ENCODE measurements around the gene CREB3L1.

The CREB3L1 gene

DNA sequence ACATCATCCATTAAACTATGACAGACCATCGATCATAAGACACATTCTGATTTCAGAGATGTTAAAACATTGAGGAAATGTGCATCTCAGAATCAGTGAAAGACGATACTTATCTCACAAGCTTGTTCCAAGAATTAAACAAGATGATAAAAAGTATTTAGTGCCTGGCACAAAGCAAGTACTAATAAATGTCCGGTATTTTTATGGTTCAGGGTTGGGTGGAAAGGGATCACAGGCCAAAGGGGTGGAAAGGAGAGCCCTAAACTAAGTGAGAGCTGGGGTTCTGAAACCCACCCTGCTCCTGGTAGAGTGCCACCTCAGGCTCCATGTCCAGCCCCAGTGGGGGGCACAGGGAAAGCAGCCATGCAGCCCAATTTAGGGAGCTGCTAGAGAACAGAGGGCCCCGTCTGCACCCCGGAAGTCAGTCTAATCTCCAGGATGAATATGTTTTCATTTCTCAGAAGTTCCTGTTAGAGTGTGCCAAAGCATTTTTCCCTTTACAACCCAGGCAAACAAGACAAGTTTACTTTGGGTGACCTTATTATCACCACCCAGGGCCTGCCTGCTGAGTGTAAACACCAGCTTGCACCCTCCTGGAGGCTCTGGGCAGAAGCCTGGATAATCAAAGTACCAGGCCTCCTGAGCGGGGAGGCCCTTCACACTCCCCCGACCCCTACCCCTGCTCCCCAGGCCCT is 3.8 kb upstream of the CREB3L1 start:
- DNase-seq (ENCODE audit: low read depth), result no peak

- DNase-seq (ENCODE audit: low read depth), result no peak
These were observed 1.4 kb upstream of the CREB3L1 start for GRCh38 chr11:46275964-46276641.

DNA sequence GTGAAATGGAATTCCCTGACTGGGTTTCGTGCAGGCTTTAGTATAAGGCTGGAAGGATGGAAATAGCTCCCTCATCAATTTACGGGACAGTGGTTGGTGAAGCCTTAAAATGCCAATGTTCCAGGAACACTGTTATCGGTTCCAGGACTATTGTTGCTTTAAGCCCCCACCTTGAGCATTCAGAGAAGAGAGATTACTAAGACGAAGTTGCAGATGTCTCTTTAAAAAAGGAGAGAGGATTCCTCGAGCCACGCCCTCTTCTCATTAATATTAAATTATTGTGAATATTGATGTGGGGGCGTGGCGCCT is 195 bp upstream of the CREB3L1 start:
- peak; percentile 69 for DNase-seq (ENCODE audit: low read depth)

- DNase-seq (ENCODE audit: low read depth), result peak; percentile 62
These were observed 1.1 kb downstream of the CREB3L1 start for GRCh38 chr11:46278387-46279125.

GRCh38 chr11:46279126-46280099 is 2.0 kb downstream of the CREB3L1 start:
- no peak for DNase-seq (ENCODE audit: low read depth)

DNA sequence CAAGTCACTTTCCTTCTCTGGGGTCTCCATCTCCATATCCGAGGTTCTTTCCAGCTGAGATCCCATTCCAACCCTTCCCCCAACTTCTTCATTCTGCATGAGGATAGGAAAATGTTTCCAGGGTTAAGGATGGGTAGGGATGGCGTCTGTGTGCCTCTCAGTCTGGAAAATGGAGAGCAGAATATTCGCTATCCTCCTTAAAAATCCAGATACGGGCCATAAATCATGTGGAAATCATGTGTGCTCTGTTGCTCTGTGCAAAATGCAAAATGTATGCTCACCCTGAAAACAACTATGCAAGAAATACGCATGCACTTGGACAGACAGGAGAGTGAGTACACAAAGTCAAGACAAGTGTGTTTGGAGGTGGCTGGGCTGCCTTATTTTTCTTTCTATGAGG is 3.2 kb downstream of the CREB3L1 start:
- no peak for DNase-seq (ENCODE audit: low read depth)

DNA sequence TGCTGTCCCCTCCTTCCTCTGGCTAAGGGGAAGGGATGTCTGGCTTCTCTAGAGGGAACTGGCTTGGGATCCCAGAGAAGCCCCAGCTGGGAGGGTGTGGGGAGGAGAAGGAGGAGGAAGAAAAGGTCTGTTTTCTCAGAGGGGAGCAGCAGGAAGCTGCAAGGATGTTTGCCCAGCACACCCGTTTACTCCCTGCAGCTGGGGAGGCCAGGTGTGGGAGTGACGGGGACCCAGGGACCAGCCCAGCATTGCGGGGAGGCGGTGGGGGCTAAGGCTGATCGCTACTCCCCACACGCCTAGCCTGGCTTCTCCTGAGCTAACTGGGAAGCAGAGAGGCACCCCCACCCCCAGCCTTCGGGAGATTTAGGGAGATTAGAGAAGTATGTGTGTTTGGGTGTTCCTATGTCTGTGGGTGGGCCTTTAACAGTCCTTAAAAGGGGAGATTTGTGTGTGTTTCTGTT is 3.9 kb downstream of the CREB3L1 start:
- peak; percentile 48 for DNase-seq (ENCODE audit: low read depth)

DNA sequence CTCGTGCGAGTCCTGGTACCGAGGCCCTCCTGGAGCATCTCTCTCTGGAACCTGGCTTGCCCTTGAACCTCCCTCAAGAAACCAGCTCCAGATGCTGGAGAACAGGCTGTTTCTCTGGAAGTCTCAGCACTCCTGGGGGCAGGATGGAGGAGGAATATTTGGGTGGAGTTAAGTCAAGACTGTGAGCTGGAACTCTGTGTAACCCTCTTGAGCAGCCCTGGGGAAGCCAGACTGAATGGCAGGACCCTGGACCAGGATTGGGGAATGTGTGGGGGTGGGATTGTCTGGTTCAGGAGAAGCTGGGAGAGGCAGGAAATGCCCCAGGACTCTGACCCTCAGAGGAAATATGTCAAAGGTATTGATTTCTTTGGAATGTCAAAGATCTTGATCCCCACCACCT is 7.7 kb downstream of the CREB3L1 start:
- DNase-seq (ENCODE audit: low read depth), result no peak

DNA sequence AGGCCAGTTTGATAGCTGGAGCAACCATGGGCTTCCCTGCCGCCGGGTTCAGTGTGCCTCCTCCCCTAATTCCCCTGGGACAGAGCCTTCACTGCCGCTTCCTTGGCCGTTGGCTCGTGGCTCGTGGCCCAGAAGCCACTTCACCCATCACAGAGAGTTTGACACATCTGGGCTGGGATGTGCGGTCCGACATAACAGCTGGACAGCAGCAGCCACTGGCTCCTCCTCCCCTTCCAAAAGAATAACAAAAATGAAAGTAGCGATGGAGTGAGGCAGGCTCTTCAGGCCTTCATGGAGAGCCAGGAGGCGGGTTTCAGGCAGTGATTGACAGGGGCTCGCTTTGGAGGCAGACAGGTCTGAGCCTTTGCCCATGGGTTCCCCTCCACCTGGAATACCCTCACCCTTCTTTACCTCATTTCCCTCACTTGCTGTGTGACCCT is 8.2 kb downstream of the CREB3L1 start:
- no peak for DNase-seq (ENCODE audit: low read depth)

DNA sequence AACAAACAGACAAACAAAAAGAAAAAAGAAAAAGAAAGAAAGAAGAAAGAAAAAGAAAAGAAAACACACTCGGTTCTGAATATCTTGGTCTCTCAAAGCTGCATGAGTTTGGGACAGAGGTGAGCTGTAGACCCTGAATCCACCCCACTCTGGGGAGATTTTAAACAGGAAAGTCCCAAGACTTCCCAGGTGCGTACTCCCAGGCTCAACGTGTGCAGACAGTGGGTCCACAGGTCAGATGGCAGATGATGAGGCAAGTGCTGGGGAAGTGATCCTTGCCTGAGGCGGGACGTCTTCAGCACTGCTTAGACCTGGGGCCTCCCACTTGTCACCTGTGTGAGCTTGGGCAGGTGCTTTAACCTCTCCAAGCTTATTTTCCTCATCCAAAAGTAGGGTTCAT is 9.3 kb downstream of the CREB3L1 start:
- no peak for DNase-seq (ENCODE audit: low read depth)

GRCh38 chr11:46288451-46288850 is 11.0 kb downstream of the CREB3L1 start:
- no peak for DNase-seq (ENCODE audit: low read depth)

DNA sequence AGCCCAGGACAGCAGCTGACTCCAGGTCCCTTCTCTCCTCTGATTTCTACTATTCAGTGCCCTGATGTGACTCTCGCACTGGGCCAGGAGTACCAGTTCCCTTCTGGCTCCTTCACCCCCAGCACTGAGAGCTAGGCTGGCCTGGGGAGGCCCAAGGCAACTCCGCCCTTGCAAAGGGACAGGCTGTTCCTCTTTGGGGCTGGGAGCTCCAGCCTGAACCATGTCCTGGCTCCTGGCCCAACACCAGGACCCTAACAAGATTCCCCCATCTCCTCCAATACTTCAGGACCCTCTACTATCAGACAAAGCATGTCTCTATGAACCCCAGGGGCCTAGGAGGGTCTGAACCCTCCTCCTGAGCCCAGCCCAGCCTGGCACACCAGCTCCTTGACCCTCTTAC is 12.5 kb downstream of the CREB3L1 start:
- DNase-seq (ENCODE audit: low read depth), result no peak

GRCh38 chr11:46290598-46291309 is 13.3 kb downstream of the CREB3L1 start:
- DNase-seq (ENCODE audit: low read depth), result peak; percentile 96

- DNase-seq (ENCODE audit: low read depth), result peak; percentile 90
These were observed 14.1 kb downstream of the CREB3L1 start for GRCh38 chr11:46291441-46292150.

GRCh38 chr11:46293066-46293465 is 15.6 kb downstream of the CREB3L1 start:
- no peak for DNase-seq (ENCODE audit: low read depth)

GRCh38 chr11:46293641-46294103 is 16.2 kb downstream of the CREB3L1 start:
- peak; percentile 83 for DNase-seq (ENCODE audit: low read depth)

GRCh38 chr11:46294365-46295309 is 17.2 kb downstream of the CREB3L1 start:
- peak; percentile 97 for DNase-seq (ENCODE audit: low read depth)

DNA sequence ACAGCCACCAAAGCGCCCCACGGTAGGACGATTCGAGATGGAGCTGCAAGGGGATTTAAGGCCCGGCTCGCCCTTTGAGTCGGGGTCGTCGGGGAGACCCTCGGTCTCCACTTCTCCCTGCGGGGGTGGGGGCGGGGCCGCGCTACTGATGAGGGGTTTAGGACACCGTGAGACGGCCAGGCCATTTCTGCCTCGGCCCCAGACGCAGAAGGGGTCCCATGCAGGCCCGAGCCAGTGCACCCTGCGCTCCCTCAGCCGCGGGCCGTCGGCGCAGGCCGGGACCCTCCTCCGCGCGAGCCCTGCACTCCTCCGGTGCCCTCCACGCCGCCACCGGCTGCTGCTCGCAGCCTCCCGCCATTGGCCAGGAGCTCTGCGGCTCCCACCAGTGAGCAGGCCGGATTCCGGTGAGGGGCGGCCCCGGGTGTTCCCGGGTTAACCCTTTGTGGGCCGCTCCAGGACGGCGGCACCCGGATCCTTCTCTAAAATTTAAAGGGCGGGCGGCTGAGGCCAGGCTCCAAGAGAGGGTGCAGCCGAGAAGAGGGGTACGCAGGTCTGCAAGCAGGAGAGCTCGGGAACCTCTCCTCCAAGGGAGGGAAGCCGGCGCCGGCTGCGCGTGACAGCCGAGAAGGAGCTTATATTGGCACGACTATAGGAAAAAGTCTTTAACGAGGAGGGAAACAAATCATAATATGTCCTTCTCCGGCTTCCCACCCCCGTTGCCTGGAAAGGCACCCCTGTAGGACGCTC is 18.0 kb downstream of the CREB3L1 start:
- no peak for DNase-seq (ENCODE audit: low read depth)

Measured in HS-27A (cell line).